ENCODE data around the gene IRAK2. TPM values are rescaled to one million over a fixed set of nuclear protein-coding genes. Genes with fewer than 3 reads are reported as not detected.

IRAK2 gene
- total RNA-seq, 1 experiment from 2014 or later = 0.34 TPM

- no peak overlapping the region for H3K4me3 ChIP-seq (ENCODE audit: low read depth, low read length, poor library complexity, severe bottlenecking)
- no peak for TF ChIP-seq EZH2 (IDR thresholded peaks at IDR 0.05; ENCODE audit: borderline replicate concordance, low read depth, low read length, poor library complexity, severe bottlenecking)
- TF ChIP-seq, protein P1, sequence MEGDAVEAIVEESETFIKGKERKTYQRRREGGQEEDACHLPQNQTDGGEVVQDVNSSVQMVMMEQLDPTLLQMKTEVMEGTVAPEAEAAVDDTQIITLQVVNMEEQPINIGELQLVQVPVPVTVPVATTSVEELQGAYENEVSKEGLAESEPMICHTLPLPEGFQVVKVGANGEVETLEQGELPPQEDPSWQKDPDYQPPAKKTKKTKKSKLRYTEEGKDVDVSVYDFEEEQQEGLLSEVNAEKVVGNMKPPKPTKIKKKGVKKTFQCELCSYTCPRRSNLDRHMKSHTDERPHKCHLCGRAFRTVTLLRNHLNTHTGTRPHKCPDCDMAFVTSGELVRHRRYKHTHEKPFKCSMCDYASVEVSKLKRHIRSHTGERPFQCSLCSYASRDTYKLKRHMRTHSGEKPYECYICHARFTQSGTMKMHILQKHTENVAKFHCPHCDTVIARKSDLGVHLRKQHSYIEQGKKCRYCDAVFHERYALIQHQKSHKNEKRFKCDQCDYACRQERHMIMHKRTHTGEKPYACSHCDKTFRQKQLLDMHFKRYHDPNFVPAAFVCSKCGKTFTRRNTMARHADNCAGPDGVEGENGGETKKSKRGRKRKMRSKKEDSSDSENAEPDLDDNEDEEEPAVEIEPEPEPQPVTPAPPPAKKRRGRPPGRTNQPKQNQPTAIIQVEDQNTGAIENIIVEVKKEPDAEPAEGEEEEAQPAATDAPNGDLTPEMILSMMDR (conservative IDR thresholded peaks at IDR 0.05; ENCODE audit: low read depth, low read length) = no peak
- no peak overlapping the region for H3K27ac ChIP-seq (ENCODE audit: low read depth, low read length, poor library complexity, severe bottlenecking)
- H3K9me3 ChIP-seq (ENCODE audit: low read depth, low read length, poor library complexity, severe bottlenecking) = no peaks in the 10 kb centered on the region
- H3K36me3 ChIP-seq (ENCODE audit: insufficient read depth, low read length, poor library complexity, severe bottlenecking) = no peaks in the 10 kb centered on the region
- H3K27me3 ChIP-seq (replicated peaks; ENCODE audit: insufficient read depth, low read depth, low read length, poor library complexity) = no peaks in the 10 kb centered on the region
- peaks cover 4% of the 10 kb centered on the region for H3K4me1 ChIP-seq (ENCODE audit: insufficient read depth, low read length, poor library complexity, severe bottlenecking)
- no peak for DNase-seq (ENCODE audit: low spot score)
- intact Hi-C loops (cut with micrococcal nuclease; ENCODE audit: unreplicated experiment) = no loop called here
- ChIA-PET POLR2A (ENCODE audit: low non-redundant PET) (no interaction called here), CTCF (interaction anchor here (0.7 kb wide), 1 partner anchor 27 kb away, joined by 6 read pairs; no protein-coding TSS in a partner anchor)
- BruUV-seq (replicated peaks) = no TSS peak
These were observed 31.8 kb downstream of the IRAK2 start for GRCh38 chr3:10196389-10197052.

GRCh38 chr3:10198226-10198625, 33.5 kb downstream of the IRAK2 start:
- Histone ChIP-seq H3K27ac (ENCODE audit: low read depth, low read length, poor library complexity, severe bottlenecking) (no peak overlapping the region), H3K36me3 (ENCODE audit: insufficient read depth, low read length, poor library complexity, severe bottlenecking) (no peaks in the 10 kb centered on the region), H3K4me3 (ENCODE audit: low read depth, low read length, poor library complexity, severe bottlenecking) (no peak overlapping the region), H3K9me3 (ENCODE audit: low read depth, low read length, poor library complexity, severe bottlenecking) (no peaks in the 10 kb centered on the region), H3K27me3 (replicated peaks; ENCODE audit: insufficient read depth, low read depth, low read length, poor library complexity) (no peaks in the 10 kb centered on the region), H3K4me1 (ENCODE audit: insufficient read depth, low read length, poor library complexity, severe bottlenecking) (no peaks in the 10 kb centered on the region)
- BruUV-seq (replicated peaks) = no TSS peak
- intact Hi-C loops (cut with micrococcal nuclease; ENCODE audit: unreplicated experiment) = no loop called here
- no peak for TF ChIP-seq EZH2 (IDR thresholded peaks at IDR 0.05; ENCODE audit: borderline replicate concordance, low read depth, low read length, poor library complexity, severe bottlenecking)
- TF ChIP-seq, protein P1 (conservative IDR thresholded peaks at IDR 0.05; ENCODE audit: low read depth, low read length) = no peak
- no peak for DNase-seq (ENCODE audit: low spot score)
- POLR2A ChIA-PET (ENCODE audit: low non-redundant PET) = no interaction called here
- CTCF ChIA-PET = no interaction called here

- Histone ChIP-seq H3K9me3 (ENCODE audit: low read depth, low read length, poor library complexity, severe bottlenecking) (no peaks in the 10 kb centered on the region), H3K27ac (ENCODE audit: low read depth, low read length, poor library complexity, severe bottlenecking) (no peak overlapping the region), H3K27me3 (replicated peaks; ENCODE audit: insufficient read depth, low read depth, low read length, poor library complexity) (no peaks in the 10 kb centered on the region), H3K36me3 (ENCODE audit: insufficient read depth, low read length, poor library complexity, severe bottlenecking) (no peaks in the 10 kb centered on the region), H3K4me3 (ENCODE audit: low read depth, low read length, poor library complexity, severe bottlenecking) (no peak overlapping the region), H3K4me1 (ENCODE audit: insufficient read depth, low read length, poor library complexity, severe bottlenecking) (no peaks in the 10 kb centered on the region)
- ChIA-PET CTCF (no interaction called here), POLR2A (ENCODE audit: low non-redundant PET) (no interaction called here)
- no peak for TF ChIP-seq EZH2 (IDR thresholded peaks at IDR 0.05; ENCODE audit: borderline replicate concordance, low read depth, low read length, poor library complexity, severe bottlenecking)
- TF ChIP-seq, protein P1 (conservative IDR thresholded peaks at IDR 0.05; ENCODE audit: low read depth, low read length) = no peak
- no peak for DNase-seq (ENCODE audit: low spot score)
- no TSS peak for BruUV-seq (replicated peaks)
- intact Hi-C loops (cut with micrococcal nuclease; ENCODE audit: unreplicated experiment) = no loop called here
These were observed 34.3 kb downstream of the IRAK2 start for GRCh38 chr3:10198761-10199649.
